Gastrocnemius medialis (tissue), 4 donors: ENCODE results near the gene KCNV2.

Experiments
- CTCF ChIP-seq, 5 experiments: fragments of 450-650 bp in 3 of 5; fragments of 200-600 bp in 2 of 5; sonication (generic) in 2 of 5; IDR thresholded peaks in 4 of 5; conservative IDR thresholded peaks in 1 of 5; 1 replicate in 4 of 5; 2 replicates in 1 of 5; pipeline ENCODE4 v1.5.1; 2016 to 2019; ENCODE audit warnings: antibody characterized with exemption in 5 of 5, mild to moderate bottlenecking in 3 of 5, moderate library complexity in 3 of 5
- POLR2A ChIP-seq, 2 donors: fragments of 450-650 bp; IDR thresholded peaks; one replicate each; pipeline ENCODE4 v1.6.1; 2017; ENCODE audit warnings: antibody characterized with exemption in 2 of 2, mild to moderate bottlenecking in 2 of 2, moderate library complexity in 2 of 2

DNA sequence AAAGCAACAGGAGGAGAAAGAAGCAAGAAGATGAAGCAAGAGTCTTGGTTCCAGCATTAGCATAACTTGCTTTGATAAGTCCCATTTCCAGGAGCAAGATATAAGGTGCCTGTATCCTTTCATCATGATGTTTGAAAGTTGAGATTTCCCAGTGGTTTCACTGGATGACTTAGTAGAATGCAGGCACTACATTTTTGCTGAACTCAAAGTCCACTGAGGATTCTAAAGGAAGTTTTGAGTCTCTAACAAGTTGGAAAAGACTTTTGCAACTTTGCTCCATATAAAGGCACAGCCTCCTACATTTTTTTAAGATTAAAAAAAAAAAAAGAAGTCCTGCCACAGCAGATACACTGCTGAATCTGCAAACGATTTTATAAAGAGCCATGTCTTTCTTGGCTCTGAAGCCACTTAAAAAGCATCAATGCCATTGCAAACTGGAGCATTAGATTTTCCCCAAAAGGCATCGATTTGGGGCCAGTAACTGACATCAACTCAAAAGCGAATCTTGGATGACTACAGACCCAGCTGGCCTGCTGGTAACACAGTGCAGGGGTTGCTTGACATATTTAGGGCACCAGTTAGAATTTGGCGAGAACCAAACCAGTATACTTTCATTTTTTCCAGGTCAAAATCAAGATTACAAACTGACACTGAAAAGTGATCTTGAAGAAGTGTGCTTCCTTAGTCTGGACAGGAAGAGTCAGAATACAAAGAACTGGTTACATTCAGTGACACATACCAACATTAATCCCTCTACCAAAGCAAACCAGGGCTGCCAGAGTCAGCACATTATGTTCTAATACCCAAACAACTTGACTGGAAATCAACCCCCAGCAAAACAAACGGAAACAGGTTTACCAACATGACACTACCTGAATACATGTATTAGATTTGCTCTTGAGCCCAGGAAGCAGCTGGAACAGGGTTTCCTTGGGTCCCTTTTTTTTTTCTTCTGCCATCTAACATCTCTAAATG, 39.1 kb upstream of the KCNV2 start:
- TF ChIP-seq POLR2A (IDR thresholded peaks at IDR 0.05), result no peak
- TF ChIP-seq CTCF (IDR thresholded peaks at IDR 0.05 in 4 of 5, conservative IDR thresholded peaks at IDR 0.05 in 1 of 5), result no peak
